ENCODE measurements around the gene GAPDHS. TPM values are rescaled to one million over a fixed set of nuclear protein-coding genes. Genes with fewer than 3 reads are reported as not detected.

The GAPDHS gene
- total and polyA plus RNA-seq, 3 donors from 2014 or later, result 123 to 363 (median 338) TPM

- intact Hi-C loops (cut with DNase I; ENCODE audit: low total_unique reads), result no loop called here
- Histone ChIP-seq H3K27ac (no peak overlapping the region), H3K27me3 (no peaks in the 10 kb centered on the region), H3K36me3 (ENCODE audit: low read depth, missing control alignments) (no peaks in the 10 kb centered on the region), H3K4me1 (peaks cover 4% of the 10 kb centered on the region), H3K4me3 (no peak overlapping the region), H3K9me3 (no peaks in the 10 kb centered on the region)
- no peak for TF ChIP-seq POLR2A (IDR thresholded peaks at IDR 0.05)
- no peak for TF ChIP-seq CTCF (IDR thresholded peaks at IDR 0.05)
- WGBS, 2 donors, result 77 to 96% methylated on average over 3 of the region's 3 CpGs
- DNase-seq, result no peak
Observed at GRCh38 chr19:35508129-35508528, 25.1 kb upstream of the GAPDHS start.

- no peaks in the 10 kb centered on the region for H3K36me3 ChIP-seq (ENCODE audit: low read depth, missing control alignments)
- DNase-seq, result no peak
- no peak overlapping the region for H3K27ac ChIP-seq
- peaks cover 4% of the 10 kb centered on the region for H3K4me1 ChIP-seq
- TF ChIP-seq POLR2A (IDR thresholded peaks at IDR 0.05), result no peak
- TF ChIP-seq CTCF (IDR thresholded peaks at IDR 0.05), result no peak
- intact Hi-C loops (cut with DNase I; ENCODE audit: low total_unique reads), result no loop called here
- H3K4me3 ChIP-seq, result no peak overlapping the region
- no peaks in the 10 kb centered on the region for H3K9me3 ChIP-seq
- 30 to 33% methylated on average over 12 of the region's 12 CpGs for WGBS, 2 donors
- no peaks in the 10 kb centered on the region for H3K27me3 ChIP-seq
Observed at GRCh38 chr19:35509018-35509652, 24.1 kb upstream of the GAPDHS start.

GRCh38 chr19:35509861-35510625, 23.2 kb upstream of the GAPDHS start:
- H3K27me3 ChIP-seq, result no peaks in the 10 kb centered on the region
- peaks cover 4% of the 10 kb centered on the region for H3K4me1 ChIP-seq
- H3K9me3 ChIP-seq, result no peaks in the 10 kb centered on the region
- H3K36me3 ChIP-seq (ENCODE audit: low read depth, missing control alignments), result no peaks in the 10 kb centered on the region
- intact Hi-C loops (cut with DNase I; ENCODE audit: low total_unique reads), result no loop called here
- DNase-seq, result peak; percentile 77
- H3K4me3 ChIP-seq, result peak overlapping the region; percentile 31 to 51
- 1% methylated on average over 20 to 39 of the region's 39 CpGs for WGBS, 2 donors
- TF ChIP-seq POLR2A (IDR thresholded peaks at IDR 0.05) (no peak), CTCF (IDR thresholded peaks at IDR 0.05) (peak; percentile 80 to 93 (median 84))
- H3K27ac ChIP-seq, result no peak overlapping the region

- DNase-seq, result no peak
- Histone ChIP-seq H3K4me1 (peaks cover 4% of the 10 kb centered on the region), H3K27ac (no peak overlapping the region), H3K9me3 (no peaks in the 10 kb centered on the region), H3K27me3 (no peaks in the 10 kb centered on the region), H3K36me3 (ENCODE audit: low read depth, missing control alignments) (no peaks in the 10 kb centered on the region), H3K4me3 (peak overlapping the region; percentile 31 to 51)
- intact Hi-C loops (cut with DNase I; ENCODE audit: low total_unique reads), result no loop called here
- TF ChIP-seq CTCF (IDR thresholded peaks at IDR 0.05), result no peak
- no peak for TF ChIP-seq POLR2A (IDR thresholded peaks at IDR 0.05)
- WGBS, 2 donors, result 5% methylated on average over 4 to 15 of the region's 15 CpGs
Observed at GRCh38 chr19:35510626-35510964, 22.7 kb upstream of the GAPDHS start.

Measured in testis (tissue), 3 donors.